IMR-90 (cell line): Measurements from ENCODE around the gene GOLIM4. TPM values are rescaled to one million over a fixed set of nuclear protein-coding genes. Genes with fewer than 3 reads are reported as not detected.
A peak's percentile ranks its signal among the peaks of the same experiment; 100 is the strongest.

Experiments
- ATAC-seq: fragments of 200-7000 bp; cut with Tn5 transposase; 2 replicates; pipeline ENCODE4 v1.9.1; 2020; ENCODE audit warnings: low read depth, mild to moderate bottlenecking, moderate library complexity
- BruUV-seq: library from RNA; stranded (reverse); fragments of 400-500 nt; replicated peaks from 2 replicates; lab custom pipeline; 2021; lab: Mats Ljungman, UMichigan
- CTCF ChIA-PET: fragments of 300-600 bp; formaldehyde crosslinking; extraction: SDS; loops from one replicate; lab custom pipeline; 2021; ENCODE audit warnings: antibody characterized with exemption; lab: Yijun Ruan, JAX
- POLR2A ChIA-PET: fragments of 300-600 bp; sonication (Branson Sonifier 250); formaldehyde crosslinking; loops from one replicate; lab custom pipeline; 2022; ENCODE audit warnings: antibody characterized with exemption; ENCODE audit not compliant: unreplicated experiment; lab: Charles Lee
- DNase-seq: peaks from one replicate; pipeline ENCODE4 v3.0.0; 2013
- H2AFZ ChIP-seq: replicated peaks from 2 replicates; pipeline ENCODE3; 2013; ENCODE audit warnings: low read length, mild to moderate bottlenecking; ENCODE audit not compliant: poor library complexity
- H2AK5ac ChIP-seq: 2 replicates; pipeline ENCODE4 v1.6.1; 2013; ENCODE audit warnings: low read depth, low read length, inconsistent platforms
- H2AK9ac ChIP-seq: replicated peaks from 2 replicates; pipeline ENCODE3; 2013; ENCODE audit warnings: mild to moderate bottlenecking, low read depth, low read length, moderate library complexity; ENCODE audit not compliant: poor library complexity
- H2BK120ac ChIP-seq: 2 replicates; pipeline ENCODE4 v1.6.1; 2013; ENCODE audit warnings: low read depth, low read length, inconsistent platforms
- H2BK15ac ChIP-seq: 3 replicates; pipeline ENCODE4 v1.6.1; 2013; ENCODE audit warnings: low read depth, low read length, inconsistent platforms
- H2BK20ac ChIP-seq: 2 replicates; pipeline ENCODE4 v1.6.1; 2013; ENCODE audit warnings: low read depth, mild to moderate bottlenecking, inconsistent platforms, low read length, moderate library complexity
- H2BK5ac ChIP-seq: 2 replicates; pipeline ENCODE4 v1.6.1; 2013; ENCODE audit warnings: mild to moderate bottlenecking, low read depth, low read length, inconsistent platforms; ENCODE audit not compliant: poor library complexity, severe bottlenecking
- H3K14ac ChIP-seq: replicated peaks from 2 replicates; pipeline ENCODE4 v1.6.1; 2013; ENCODE audit warnings: low read depth, low read length, inconsistent platforms
- H3K18ac ChIP-seq: 2 replicates; pipeline ENCODE4 v1.6.1; 2013; ENCODE audit warnings: low read depth, low read length, control low read depth
- H3K23ac ChIP-seq: 2 replicates; pipeline ENCODE4 v1.6.1; 2013; ENCODE audit warnings: low read depth, low read length, inconsistent platforms
- H3K27ac ChIP-seq: 2 replicates; pipeline ENCODE4 v1.5.1; 2013; ENCODE audit warnings: mild to moderate bottlenecking, control low read depth, low read length; ENCODE audit not compliant: insufficient read depth
- H3K27me3 ChIP-seq: 2 replicates; pipeline ENCODE4 v1.6.1; 2013; ENCODE audit warnings: low read length; ENCODE audit not compliant: control insufficient read depth, insufficient read depth
- H3K36me3 ChIP-seq: 2 replicates; pipeline ENCODE4 v1.6.1; 2013; ENCODE audit warnings: low read length, mixed read lengths; ENCODE audit not compliant: control insufficient read depth, insufficient read depth
- H3K4ac ChIP-seq: 2 replicates; pipeline ENCODE4 v1.6.1; 2013; ENCODE audit warnings: low read depth, low read length, inconsistent platforms
- H3K4me1 ChIP-seq: 2 replicates; pipeline ENCODE4 v1.6.1; 2013; ENCODE audit warnings: low read length, mixed read lengths; ENCODE audit not compliant: control insufficient read depth, insufficient read depth
- H3K4me2 ChIP-seq: 2 replicates; pipeline ENCODE4 v1.6.1; 2013; ENCODE audit warnings: low read depth, mild to moderate bottlenecking, control low read depth, low read length, moderate library complexity
- H3K4me3 ChIP-seq: 2 replicates; pipeline ENCODE4 v1.5.1; 2013; ENCODE audit warnings: low read depth, mild to moderate bottlenecking, control low read depth, low read length, moderate library complexity; ENCODE audit not compliant: insufficient read depth
- H3K56ac ChIP-seq: 2 replicates; pipeline ENCODE4 v1.6.1; 2013; ENCODE audit warnings: low read length, inconsistent platforms; ENCODE audit not compliant: insufficient read depth; ENCODE audit errors: extremely low read depth
- H3K79me1 ChIP-seq, 2 experiments: 2 replicates each; pipeline ENCODE4 v1.6.1; 2013; ENCODE audit warnings: low read length in 2 of 2, inconsistent platforms in 1 of 2, low read depth in 1 of 2
- H3K9ac ChIP-seq: 2 replicates; pipeline ENCODE4 v1.6.1; 2013; ENCODE audit warnings: low read depth, low read length, control low read depth
- H3K9me1 ChIP-seq: 2 replicates; pipeline ENCODE4 v1.6.1; 2013; ENCODE audit warnings: low read length, inconsistent platforms; ENCODE audit not compliant: insufficient read depth
- H3K9me3 ChIP-seq: 2 replicates; pipeline ENCODE4 v1.6.1; 2013; ENCODE audit warnings: low read length; ENCODE audit not compliant: control insufficient read depth, insufficient read depth
- H4K20me1 ChIP-seq: 2 replicates; pipeline ENCODE4 v1.6.1; 2013; ENCODE audit warnings: low read length, inconsistent platforms; ENCODE audit not compliant: insufficient read depth
- H4K5ac ChIP-seq: 2 replicates; pipeline ENCODE4 v1.6.1; 2013; ENCODE audit warnings: mild to moderate bottlenecking, low read depth, low read length, control low read depth
- H4K8ac ChIP-seq, 2 experiments: 2 replicates each; pipeline ENCODE4 v1.6.1; 2013; ENCODE audit warnings: low read depth in 2 of 2, low read length in 2 of 2, control low read depth in 1 of 2, inconsistent platforms in 1 of 2
- H4K91ac ChIP-seq: 2 replicates; pipeline ENCODE4 v1.6.1; 2013; ENCODE audit warnings: low read depth, low read length, inconsistent platforms; ENCODE audit not compliant: insufficient read depth
- CHD1 ChIP-seq: IDR thresholded peaks from 2 replicates; pipeline ENCODE4 v1.6.1; 2012; ENCODE audit warnings: low read depth, low read length, improper control_type of control experiment
- MAFK ChIP-seq: IDR thresholded peaks from 2 replicates; pipeline ENCODE4 v1.6.1; 2012; ENCODE audit warnings: low read depth, low read length, improper control_type of control experiment
- RAD21 ChIP-seq: IDR thresholded peaks from 2 replicates; pipeline ENCODE4 v1.6.1; 2012; ENCODE audit warnings: low read length, improper control_type of control experiment
- RCOR1 ChIP-seq: IDR thresholded peaks from 2 replicates; pipeline ENCODE4 v1.6.1; 2012; ENCODE audit warnings: mild to moderate bottlenecking, low read length, improper control_type of control experiment; ENCODE audit not compliant: insufficient replicate concordance
- WGBS, 2 experiments: methylation state at CpG; one replicate each; pipeline versions ENCODE4 v1.1.5 to v1.1.7; 2013; ENCODE audit warnings: missing lambda C conversion rate in 2 of 2; ENCODE audit not compliant: insufficient read length in 1 of 2; ENCODE audit errors: extremely low coverage in 2 of 2; 5-methylcytosine and 5-hydroxymethylcytosine counted together
- dilution Hi-C: fragments of 300-500 bp; cut with HindIII; formaldehyde crosslinking; loops from one replicate; pipeline ENCODE4 v1.14.3; 2018; ENCODE audit warnings: low sequenced_read_pairs; ENCODE audit not compliant: unreplicated experiment
- in situ Hi-C: fragments of 300-500 bp; cut with MboI; formaldehyde crosslinking; loops from 3 replicates; pipeline ENCODE4 v1.14.3; 2019; ENCODE audit warnings: low sequenced_read_pairs, inconsistent platforms, mixed read lengths
- intact Hi-C: fragments of 100-400 bp; cut with micrococcal nuclease; formaldehyde crosslinking; loops from 2 replicates; pipeline ENCODE4 v1.10.0; 2022
- polyA plus RNA-seq, 3 experiments: library from polyadenylated mRNA; depleted of rRNA; stranded (reverse); fragments of >200 nt; gene quantifications; 2 replicates each; pipeline ENCODE4 v1.2.3, GENCODE V29; 2012; ENCODE audit warnings: low replicate concordance in 1 of 3
- total RNA-seq: library from RNA; depleted of rRNA; stranded (reverse); fragments of >200 nt; gene quantifications from 2 replicates; pipeline ENCODE4 v1.2.3, GENCODE V29; 2012

The GOLIM4 gene
- total and polyA plus RNA-seq, 2 of the 4 experiments (the other 2 are of a cell fraction), result 44.6 to 71.2 TPM

DNA sequence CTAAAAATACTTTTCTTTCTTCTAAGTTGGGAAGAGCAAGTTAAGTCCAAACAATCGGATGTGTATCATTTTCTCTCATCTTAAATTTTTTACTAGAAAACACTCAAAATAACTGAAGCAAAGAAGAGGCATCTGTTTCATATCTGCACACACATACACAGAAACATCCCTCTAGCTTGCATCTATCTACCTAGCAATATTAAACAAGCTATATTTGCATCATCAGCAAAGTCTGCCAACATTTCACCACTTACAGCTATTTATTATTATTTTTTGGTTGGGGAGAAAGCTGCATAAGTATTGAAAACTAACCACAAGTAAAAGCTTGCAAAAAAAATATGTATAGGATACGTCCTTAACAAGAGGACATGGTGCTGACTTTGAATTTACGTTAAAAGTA lies 1.9 kb downstream of the GOLIM4 start:
- no peak overlapping the region for H3K4ac ChIP-seq
- H4K5ac ChIP-seq, result no peak overlapping the region
- H3K36me3 ChIP-seq, result no peaks in the 10 kb centered on the region; the same call in 1 of the 2 replicates
- H3K4me1 ChIP-seq, result peaks cover 11% of the 10 kb centered on the region
- H3K9me3 ChIP-seq, result no peaks in the 10 kb centered on the region
- H3K18ac ChIP-seq, result no peak overlapping the region
- no peak overlapping the region for H2BK120ac ChIP-seq
- no peak for ATAC-seq
- H3K23ac ChIP-seq, result no peak overlapping the region; the same call in 1 of the 2 replicates
- no peak overlapping the region for H2AK5ac ChIP-seq
- ChIA-PET CTCF (interaction anchor here (0.5 to 2.4 kb wide), 6 partner anchors 31 to 72 kb away, joined by 3 to 11 read pairs (median 4); no protein-coding TSS in a partner anchor), POLR2A (no interaction called here)
- no peak overlapping the region for H2BK20ac ChIP-seq
- H3K9me1 ChIP-seq, result no peaks in the 10 kb centered on the region
- no CpG with 5 or more reads among the region's 3 CpGs for WGBS, 2 experiments
- H3K4me2 ChIP-seq, result peak overlapping the region; percentile 100
- H3K56ac ChIP-seq, result peak overlapping the region; percentile 7
- peaks cover 3 to 23% of the 10 kb centered on the region in 2 experiments; a peak in 3 of 4 replicates for H3K79me1 ChIP-seq
- no peak overlapping the region for H4K91ac ChIP-seq
- TF ChIP-seq MAFK (peak; percentile 81), CHD1 (no peak), RCOR1 (no peak), RAD21 (no peak)
- peaks cover 26% of the 10 kb centered on the region; the same call in 1 of the 2 replicates for H4K20me1 ChIP-seq
- intact Hi-C loops (loop anchor here (2.0 to 5.0 kb wide), 3 partner anchors 13 to 151 kb away; no protein-coding TSS in a partner anchor), dilution Hi-C loops (no loop called here), in situ Hi-C loops (loop anchor here (25.0 kb wide), 2 partner anchors 1019 to 1669 kb away; partner anchors contain the start of genes ACTRT3, MYNN and TERC)
- H2BK15ac ChIP-seq, result no peak overlapping the region
- BruUV-seq, result no TSS peak
- DNase-seq, result no peak
- H3K9ac ChIP-seq, result peak overlapping the region; percentile 74; the same call in 1 of the 2 replicates
- no peak overlapping the region for H2AK9ac ChIP-seq
- no peak overlapping the region for H2AFZ ChIP-seq
- H3K4me3 ChIP-seq, result peak overlapping the region; percentile 74
- peak overlapping the region; percentile 46 for H2BK5ac ChIP-seq
- H3K27me3 ChIP-seq, result no peaks in the 10 kb centered on the region
- no peak overlapping the region for H3K27ac ChIP-seq
- no peak overlapping the region for H4K8ac ChIP-seq
- no peak overlapping the region for H3K14ac ChIP-seq
